Lower leg skin (tissue), 4 donors: ENCODE results near the gene CCDC92. TPM values are rescaled to one million over a fixed set of nuclear protein-coding genes. Genes with fewer than 3 reads are reported as not detected.

Experiments used
- DNase-seq, 2 donors: peaks; one replicate each; pipeline ENCODE4 v3.0.0-alpha.2; 2019; ENCODE audit warnings: low spot score in 2 of 2
- H3K4me3 ChIP-seq: fragments of 200-600 bp; sonication (generic); 2 replicates; pipeline ENCODE4 v1.5.1; 2017; ENCODE audit warnings: mild to moderate bottlenecking, low read depth; ENCODE audit not compliant: poor library complexity, severe bottlenecking
- POLR2A ChIP-seq, 2 donors: fragments of 450-650 bp; IDR thresholded peaks; one replicate each; pipeline ENCODE4 v1.6.1; 2016 to 2017; ENCODE audit warnings: antibody characterized with exemption in 2 of 2, mild to moderate bottlenecking in 1 of 2, moderate library complexity in 1 of 2
- WGBS, 2 donors: methylation state at CpG; one replicate each; pipeline ENCODE4 v1.1.5; 2018; 5-methylcytosine and 5-hydroxymethylcytosine counted together
- intact Hi-C: fragments of 100-400 bp; cut with DNase I; formaldehyde crosslinking; loops from one replicate; pipeline ENCODE4 v1.15.0; 2023; ENCODE audit warnings: low total_unique reads
- total RNA-seq, 4 donors: library from RNA; depleted of rRNA; stranded (reverse); fragments of >200 nt; gene quantifications; one replicate each; pipeline ENCODE4 v1.1.0, GENCODE V29; 2016
- TF ChIP-seq, protein P1 (sequence below), 3 donors: fragments of 450-650 bp; IDR thresholded peaks; one replicate each; pipeline ENCODE4 v1.5.1; 2016; ENCODE audit warnings: antibody characterized with exemption in 3 of 3, mild to moderate bottlenecking in 3 of 3, moderate library complexity in 2 of 3

Gene CCDC92
- total RNA-seq, 4 donors from 2014 or later: 6.7 to 11.9 (median 10.1) TPM

DNA sequence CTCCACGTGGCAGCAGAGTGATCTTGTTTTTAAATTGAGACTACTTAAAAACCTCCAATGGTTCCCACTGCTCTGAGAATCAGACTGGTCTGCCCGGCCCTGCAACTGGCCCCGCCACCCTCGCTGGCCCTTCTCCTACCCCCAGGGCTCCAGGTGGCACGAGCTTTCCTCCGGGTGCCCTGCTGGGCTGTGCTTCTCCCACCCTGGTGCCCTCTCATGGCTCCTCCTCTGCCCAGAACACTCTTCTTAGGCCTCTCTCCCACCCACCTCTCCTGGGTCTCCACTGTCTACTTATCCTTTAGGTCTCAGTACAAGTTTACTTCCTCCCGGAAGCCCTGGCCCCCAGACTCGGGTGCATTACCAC, 26.5 kb downstream of the CCDC92 start:
- intact Hi-C loops: no loop called here
- DNase-seq: no peak
- 89 to 90% methylated on average over 8 of the region's 8 CpGs for WGBS, 2 donors
- H3K4me3 ChIP-seq: no peak overlapping the region
- TF ChIP-seq POLR2A (IDR thresholded peaks at IDR 0.05): no peak
- TF ChIP-seq, protein P1, sequence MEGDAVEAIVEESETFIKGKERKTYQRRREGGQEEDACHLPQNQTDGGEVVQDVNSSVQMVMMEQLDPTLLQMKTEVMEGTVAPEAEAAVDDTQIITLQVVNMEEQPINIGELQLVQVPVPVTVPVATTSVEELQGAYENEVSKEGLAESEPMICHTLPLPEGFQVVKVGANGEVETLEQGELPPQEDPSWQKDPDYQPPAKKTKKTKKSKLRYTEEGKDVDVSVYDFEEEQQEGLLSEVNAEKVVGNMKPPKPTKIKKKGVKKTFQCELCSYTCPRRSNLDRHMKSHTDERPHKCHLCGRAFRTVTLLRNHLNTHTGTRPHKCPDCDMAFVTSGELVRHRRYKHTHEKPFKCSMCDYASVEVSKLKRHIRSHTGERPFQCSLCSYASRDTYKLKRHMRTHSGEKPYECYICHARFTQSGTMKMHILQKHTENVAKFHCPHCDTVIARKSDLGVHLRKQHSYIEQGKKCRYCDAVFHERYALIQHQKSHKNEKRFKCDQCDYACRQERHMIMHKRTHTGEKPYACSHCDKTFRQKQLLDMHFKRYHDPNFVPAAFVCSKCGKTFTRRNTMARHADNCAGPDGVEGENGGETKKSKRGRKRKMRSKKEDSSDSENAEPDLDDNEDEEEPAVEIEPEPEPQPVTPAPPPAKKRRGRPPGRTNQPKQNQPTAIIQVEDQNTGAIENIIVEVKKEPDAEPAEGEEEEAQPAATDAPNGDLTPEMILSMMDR (IDR thresholded peaks at IDR 0.05): no peak

DNA sequence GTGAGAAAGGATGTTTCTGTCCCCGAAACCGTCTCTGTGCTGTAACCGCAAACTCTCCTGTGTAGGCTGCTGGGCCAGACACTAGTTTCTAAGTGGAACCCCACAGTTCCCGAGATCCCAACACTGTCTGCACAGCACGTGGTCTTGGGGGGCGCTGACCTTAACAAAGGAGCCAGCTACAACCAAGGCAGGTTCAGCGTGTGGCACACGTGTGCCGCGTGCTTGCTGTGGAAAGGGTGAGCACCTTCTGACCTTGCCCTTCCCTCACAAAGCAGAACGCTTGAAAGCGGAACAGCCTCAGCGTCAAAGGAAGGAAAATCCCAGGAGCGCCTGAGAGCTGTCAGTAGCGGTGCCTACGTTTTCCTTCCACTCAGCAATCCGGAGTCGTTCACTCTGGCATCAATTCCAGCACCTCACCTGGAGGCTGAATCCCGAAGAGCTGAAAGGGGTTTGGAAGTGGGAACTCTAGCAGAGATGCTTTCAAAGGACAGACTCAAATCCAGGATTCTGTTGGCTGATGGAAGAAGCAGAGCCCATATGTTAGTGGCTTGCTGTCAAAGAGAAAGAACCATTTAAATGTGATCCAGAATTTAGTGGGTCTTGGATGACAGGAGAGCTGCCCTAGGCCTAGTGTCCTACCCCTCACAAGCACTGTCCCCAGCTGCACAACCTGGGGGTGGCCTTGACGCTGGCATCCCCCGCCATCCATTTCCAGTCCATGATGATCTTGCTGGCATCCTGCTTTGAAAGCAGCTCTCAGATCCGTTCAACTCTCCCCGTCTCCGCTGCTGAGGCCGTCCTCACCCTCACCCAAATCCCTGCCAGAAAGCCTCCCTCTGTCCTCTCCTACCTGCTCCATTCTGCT, 27.1 kb downstream of the CCDC92 start:
- TF ChIP-seq POLR2A (IDR thresholded peaks at IDR 0.05): no peak
- TF ChIP-seq, protein P1 (IDR thresholded peaks at IDR 0.05): no peak
- intact Hi-C loops: no loop called here
- DNase-seq: peak in 1 of 2 donors; percentile 48
- 88% methylated on average over 25 of the region's 25 CpGs for WGBS, 2 donors
- no peak overlapping the region for H3K4me3 ChIP-seq

DNA sequence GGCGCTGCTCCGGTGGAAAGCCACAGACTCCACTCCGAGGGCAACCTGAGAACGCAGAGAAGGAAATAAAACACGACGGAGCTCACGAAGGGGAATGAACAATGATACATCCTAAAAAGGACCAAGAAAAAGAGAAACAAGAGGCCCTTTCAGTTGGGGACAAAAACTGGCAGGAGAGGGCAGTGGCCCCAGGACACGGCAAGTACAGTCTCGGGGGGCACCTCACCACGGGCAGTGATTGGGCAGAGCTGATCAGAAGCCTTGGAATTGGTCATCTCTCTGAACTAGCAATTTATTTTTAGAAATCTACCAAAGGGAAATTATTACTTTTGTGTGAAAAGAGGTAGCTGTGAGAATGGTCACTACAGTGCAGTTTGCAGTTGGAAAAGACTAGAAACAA, 27.9 kb downstream of the CCDC92 start:
- H3K4me3 ChIP-seq: no peak overlapping the region
- peak in 1 of 2 donors; percentile 50 for DNase-seq
- intact Hi-C loops: no loop called here
- 89 to 96% methylated on average over 10 of the region's 10 CpGs for WGBS, 2 donors
- no peak for TF ChIP-seq POLR2A (IDR thresholded peaks at IDR 0.05)
- TF ChIP-seq, protein P1 (IDR thresholded peaks at IDR 0.05): no peak

DNA sequence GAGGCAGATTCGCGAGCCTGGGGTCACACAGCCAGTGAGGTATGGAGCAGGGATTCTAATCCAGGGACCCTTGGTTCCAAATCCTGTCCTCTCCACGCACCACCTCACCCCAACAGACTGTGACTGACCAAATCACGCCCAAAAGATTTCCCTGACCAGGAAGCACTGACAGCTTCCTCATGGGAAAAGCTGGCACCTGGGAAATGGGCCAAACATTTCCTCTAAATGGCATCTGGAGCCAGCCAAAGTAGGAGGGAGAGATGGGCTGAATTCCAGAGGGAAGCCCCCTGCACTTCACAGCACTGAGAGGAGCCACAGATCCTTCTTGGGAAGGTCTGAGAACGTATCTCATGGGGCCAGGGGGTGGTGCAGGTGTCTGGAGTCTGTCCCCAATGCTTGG, 28.8 kb downstream of the CCDC92 start:
- 86 to 91% methylated on average over 5 of the region's 5 CpGs for WGBS, 2 donors
- intact Hi-C loops: no loop called here
- no peak for TF ChIP-seq POLR2A (IDR thresholded peaks at IDR 0.05)
- TF ChIP-seq, protein P1 (IDR thresholded peaks at IDR 0.05): no peak
- DNase-seq: peak in 1 of 2 donors; percentile 31
- no peak overlapping the region for H3K4me3 ChIP-seq

DNA sequence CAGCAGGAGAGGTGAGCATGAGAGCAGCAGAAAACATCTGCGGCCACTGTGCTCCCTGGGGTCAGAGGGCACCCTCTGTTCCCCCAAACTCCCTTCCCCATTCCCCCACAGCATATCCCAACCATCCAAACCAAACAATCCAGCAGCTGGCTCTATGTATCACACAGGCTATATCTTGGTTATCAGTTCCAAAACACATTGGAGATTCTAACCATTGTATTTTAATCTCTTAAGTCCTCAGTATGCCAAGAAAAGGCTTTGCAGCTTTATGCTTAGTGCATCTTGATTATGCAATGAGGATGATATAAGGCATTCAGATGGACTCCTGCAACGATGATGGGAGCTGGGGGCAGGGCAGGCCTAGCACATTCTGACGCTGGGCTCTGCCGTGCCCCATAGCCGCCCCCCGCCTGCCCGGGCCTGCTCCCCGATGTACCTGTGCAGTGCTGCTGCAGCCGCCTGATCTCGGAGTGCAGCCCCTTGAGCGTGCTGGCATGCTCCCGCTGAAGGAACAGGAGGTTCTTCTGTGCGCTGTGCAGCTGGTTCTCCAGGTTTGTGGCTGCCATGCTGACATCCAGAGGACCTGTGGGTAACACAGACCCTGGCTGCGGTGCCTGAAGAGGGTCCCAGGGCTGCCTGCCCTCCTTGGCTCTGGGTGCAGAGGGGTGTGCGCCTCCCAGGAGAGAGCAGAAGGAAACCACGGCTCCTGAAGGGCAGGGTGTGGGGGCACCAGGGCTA, 29.6 kb downstream of the CCDC92 start:
- 81 to 84% methylated on average over 9 to 12 of the region's 16 CpGs for WGBS, 2 donors
- intact Hi-C loops: no loop called here
- TF ChIP-seq, protein P1 (IDR thresholded peaks at IDR 0.05): no peak
- TF ChIP-seq POLR2A (IDR thresholded peaks at IDR 0.05): no peak
- DNase-seq: peak in 1 of 2 donors; percentile 72
- H3K4me3 ChIP-seq: no peak overlapping the region
